Osteoblast (primary cell): Measurements from ENCODE around the gene RCAN3. TPM values are rescaled to one million over a fixed set of nuclear protein-coding genes. Genes with fewer than 3 reads are reported as not detected.
"Not testable (repeated sequence)": the region's sequence is repeated elsewhere in the genome, so short reads cannot be mapped to it uniquely, and the experiment has no call there.

Experiments
- DNase-seq: peaks from one replicate; pipeline ENCODE4 v3.0.0; 2011; ENCODE audit warnings: low spot score, mixed read lengths; ENCODE audit not compliant: insufficient read length; ENCODE audit errors: missing footprints
- H2AFZ ChIP-seq: 2 replicates; pipeline ENCODE4 v1.6.0; 2011; ENCODE audit warnings: mild to moderate bottlenecking, low read length
- H3K27ac ChIP-seq: 2 replicates; pipeline ENCODE4 v1.5.1; 2011; ENCODE audit warnings: mild to moderate bottlenecking, low read depth, low read length, moderate library complexity
- H3K27me3 ChIP-seq: 2 replicates; pipeline ENCODE4 v1.6.0; 2012; ENCODE audit warnings: mild to moderate bottlenecking, control low read depth, inconsistent platforms, low read length, moderate library complexity; ENCODE audit not compliant: insufficient read depth
- H3K36me3 ChIP-seq: 2 replicates; pipeline ENCODE4 v1.5.1; 2011; ENCODE audit warnings: mild to moderate bottlenecking, low read length, control low read depth, moderate library complexity; ENCODE audit not compliant: insufficient read depth
- H3K4me1 ChIP-seq: 2 replicates; pipeline ENCODE4 v1.5.1; 2011; ENCODE audit warnings: mild to moderate bottlenecking, low read length, control low read depth, moderate library complexity; ENCODE audit not compliant: insufficient read depth
- H3K4me2 ChIP-seq: 2 replicates; pipeline ENCODE4 v1.6.0; 2011; ENCODE audit warnings: mild to moderate bottlenecking, low read length; ENCODE audit not compliant: insufficient read depth
- H3K4me3 ChIP-seq: fragments of 200-600 bp; sonication (generic); 3 replicates; pipeline ENCODE4 v1.5.1; 2012; ENCODE audit warnings: mild to moderate bottlenecking, low read length, inconsistent platforms; ENCODE audit not compliant: insufficient read depth
- H3K79me2 ChIP-seq: 2 replicates; pipeline ENCODE4 v1.6.0; 2012; ENCODE audit warnings: mild to moderate bottlenecking, low read length, control low read depth, inconsistent platforms; ENCODE audit not compliant: insufficient read depth
- H3K9me3 ChIP-seq: 2 replicates; pipeline ENCODE4 v1.5.1; 2011; ENCODE audit warnings: low read depth, low read length, control low read depth
- H4K20me1 ChIP-seq: 2 replicates; pipeline ENCODE4 v1.6.0; 2012; ENCODE audit warnings: mild to moderate bottlenecking, low read length, control low read depth; ENCODE audit not compliant: insufficient read depth
- total RNA-seq: library from RNA; depleted of rRNA; stranded (reverse); fragments of >200 nt; gene quantifications from 2 replicates; pipeline ENCODE4 v1.2.3, GENCODE V29; 2012
- TF ChIP-seq, protein P1 (sequence below): IDR thresholded peaks from 2 replicates; pipeline ENCODE4 v1.5.1; 2011; ENCODE audit warnings: mild to moderate bottlenecking, low read depth, low read length, moderate library complexity; ENCODE audit errors: extremely low read depth

RCAN3 gene
- total RNA-seq, 1 donor, result 1.8 TPM

- Histone ChIP-seq H3K27me3 (no peaks in the 10 kb centered on the region), H3K4me3 (no peak overlapping the region), H3K9me3 (no peaks in the 10 kb centered on the region), H2AFZ (no peak overlapping the region), H3K79me2 (no peaks in the 10 kb centered on the region), H3K27ac (no peak overlapping the region), H3K4me1 (no peaks in the 10 kb centered on the region), H4K20me1 (no peaks in the 10 kb centered on the region), H3K36me3 (no peaks in the 10 kb centered on the region), H3K4me2 (no peak overlapping the region)
- TF ChIP-seq, protein P1, sequence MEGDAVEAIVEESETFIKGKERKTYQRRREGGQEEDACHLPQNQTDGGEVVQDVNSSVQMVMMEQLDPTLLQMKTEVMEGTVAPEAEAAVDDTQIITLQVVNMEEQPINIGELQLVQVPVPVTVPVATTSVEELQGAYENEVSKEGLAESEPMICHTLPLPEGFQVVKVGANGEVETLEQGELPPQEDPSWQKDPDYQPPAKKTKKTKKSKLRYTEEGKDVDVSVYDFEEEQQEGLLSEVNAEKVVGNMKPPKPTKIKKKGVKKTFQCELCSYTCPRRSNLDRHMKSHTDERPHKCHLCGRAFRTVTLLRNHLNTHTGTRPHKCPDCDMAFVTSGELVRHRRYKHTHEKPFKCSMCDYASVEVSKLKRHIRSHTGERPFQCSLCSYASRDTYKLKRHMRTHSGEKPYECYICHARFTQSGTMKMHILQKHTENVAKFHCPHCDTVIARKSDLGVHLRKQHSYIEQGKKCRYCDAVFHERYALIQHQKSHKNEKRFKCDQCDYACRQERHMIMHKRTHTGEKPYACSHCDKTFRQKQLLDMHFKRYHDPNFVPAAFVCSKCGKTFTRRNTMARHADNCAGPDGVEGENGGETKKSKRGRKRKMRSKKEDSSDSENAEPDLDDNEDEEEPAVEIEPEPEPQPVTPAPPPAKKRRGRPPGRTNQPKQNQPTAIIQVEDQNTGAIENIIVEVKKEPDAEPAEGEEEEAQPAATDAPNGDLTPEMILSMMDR, result no peak
- no peak for DNase-seq
These were observed 15.3 kb downstream of the RCAN3 start for GRCh38 chr1:24517898-24518297.

DNA sequence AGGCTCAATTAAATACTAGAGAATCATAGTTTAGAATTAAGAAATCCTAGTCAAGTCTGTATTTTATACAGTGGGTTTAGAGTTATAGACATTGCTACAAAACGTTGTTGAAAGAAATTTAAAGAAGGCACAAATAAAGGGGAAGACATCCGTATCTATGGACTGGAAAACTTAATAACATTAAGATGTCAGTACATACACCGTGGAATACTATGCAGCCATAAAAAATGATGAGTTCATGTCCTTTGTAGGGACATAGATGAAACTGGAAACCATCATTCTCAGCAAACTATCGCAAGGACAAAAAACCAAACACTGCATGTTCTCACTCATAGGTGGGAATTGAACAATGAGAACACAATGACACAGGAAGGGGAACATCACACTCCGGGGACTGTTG lies 17.6 kb downstream of the RCAN3 start:
- not testable (repeated sequence) for H3K27me3 ChIP-seq, H3K4me3 ChIP-seq, H3K36me3 ChIP-seq, H3K79me2 ChIP-seq, H4K20me1 ChIP-seq, H2AFZ ChIP-seq, DNase-seq, H3K4me1 ChIP-seq, H3K9me3 ChIP-seq, H3K27ac ChIP-seq, H3K4me2 ChIP-seq

- H3K4me3 ChIP-seq, result no peak overlapping the region
- H3K27ac ChIP-seq, result no peak overlapping the region
- H3K4me1 ChIP-seq, result no peaks in the 10 kb centered on the region
- no peaks in the 10 kb centered on the region for H3K9me3 ChIP-seq
- H3K27me3 ChIP-seq, result no peaks in the 10 kb centered on the region
- no peak overlapping the region for H3K4me2 ChIP-seq
- H3K79me2 ChIP-seq, result no peaks in the 10 kb centered on the region
- H3K36me3 ChIP-seq, result no peaks in the 10 kb centered on the region
- H4K20me1 ChIP-seq, result no peaks in the 10 kb centered on the region
- TF ChIP-seq, protein P1, result no peak
- DNase-seq, result no peak
- H2AFZ ChIP-seq, result no peak overlapping the region
These were observed 23.0 kb downstream of the RCAN3 start for GRCh38 chr1:24525606-24526005.

GRCh38 chr1:24526045-24526444 lies 23.4 kb downstream of the RCAN3 start:
- Histone ChIP-seq H3K27me3 (no peaks in the 10 kb centered on the region), H2AFZ (no peak overlapping the region), H3K4me3 (no peak overlapping the region), H3K36me3 (no peaks in the 10 kb centered on the region), H3K9me3 (no peaks in the 10 kb centered on the region), H4K20me1 (no peaks in the 10 kb centered on the region), H3K4me2 (no peak overlapping the region), H3K79me2 (no peaks in the 10 kb centered on the region), H3K27ac (no peak overlapping the region), H3K4me1 (no peaks in the 10 kb centered on the region)
- no peak for DNase-seq
- TF ChIP-seq, protein P1, result no peak
